OCI-LY3 (cell line): ENCODE data around the gene LANCL3.

Experiments
- CTCF ChIP-seq: fragments of 200-600, 300-600 bp; sonication (generic); IDR thresholded peaks from 2 replicates; pipeline ENCODE4 v1.5.1; 2014; ENCODE audit warnings: antibody characterized with exemption, low read length, low read depth
- EZH2phosphoT487 ChIP-seq: fragments of 200-600 bp; shearing (Covaris generic); IDR thresholded peaks from 2 replicates; pipeline ENCODE4 v1.6.1; 2018; ENCODE audit warnings: antibody characterized with exemption, mixed run types, low read depth

- no peak for TF ChIP-seq CTCF
- TF ChIP-seq EZH2phosphoT487: no peak
Measured at GRCh38 chrX:37580080-37580479, 8.6 kb downstream of the LANCL3 start.
